ENCODE results near the gene RASL12. TPM values are rescaled to one million over a fixed set of nuclear protein-coding genes. Genes with fewer than 3 reads are reported as not detected.

The RASL12 gene, protein sequence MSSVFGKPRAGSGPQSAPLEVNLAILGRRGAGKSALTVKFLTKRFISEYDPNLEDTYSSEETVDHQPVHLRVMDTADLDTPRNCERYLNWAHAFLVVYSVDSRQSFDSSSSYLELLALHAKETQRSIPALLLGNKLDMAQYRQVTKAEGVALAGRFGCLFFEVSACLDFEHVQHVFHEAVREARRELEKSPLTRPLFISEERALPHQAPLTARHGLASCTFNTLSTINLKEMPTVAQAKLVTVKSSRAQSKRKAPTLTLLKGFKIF
- total RNA-seq: not detected in 2 replicates

DNA sequence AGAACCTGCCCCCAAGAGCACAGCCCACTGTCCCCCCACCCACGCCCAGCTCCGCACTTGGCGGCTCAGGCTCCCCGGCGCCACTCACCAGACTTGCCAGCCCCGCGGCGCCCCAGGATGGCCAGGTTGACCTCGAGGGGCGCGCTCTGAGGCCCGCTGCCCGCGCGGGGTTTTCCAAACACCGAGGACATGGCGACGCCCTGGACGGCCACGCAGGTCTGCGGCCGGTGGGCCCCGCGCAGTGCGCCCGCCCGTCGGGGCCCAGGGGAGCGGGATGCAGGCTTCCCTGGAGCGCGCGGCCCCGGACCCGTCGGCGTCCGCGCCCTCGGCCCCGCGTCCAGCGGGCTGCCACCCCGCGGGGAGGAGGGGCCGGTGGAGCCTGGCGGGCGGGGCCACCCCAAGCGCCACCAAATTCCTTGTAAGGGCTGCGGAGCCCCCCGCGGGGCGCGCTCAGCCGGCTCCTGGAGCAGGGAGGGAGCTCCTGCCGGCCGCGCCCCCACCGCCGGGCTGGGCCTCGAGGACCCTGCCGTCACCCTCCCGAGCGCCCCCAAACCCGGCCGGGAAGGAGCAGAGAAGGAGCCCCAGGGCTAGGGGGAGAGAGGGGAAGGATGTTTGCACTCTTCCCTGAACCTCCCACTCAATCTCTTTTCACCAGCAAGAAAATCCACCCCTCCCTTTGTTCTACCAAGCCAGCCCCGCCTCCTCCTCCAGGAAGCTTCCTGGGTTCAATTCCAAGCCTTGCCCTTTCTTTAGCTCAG, at the start of gene RASL12:
Gene RASL12 (minus strand): TSS at position 347 of the 758 bp plus-strand sequence. CDS start 156 bp downstream, at position 191.

DNA sequence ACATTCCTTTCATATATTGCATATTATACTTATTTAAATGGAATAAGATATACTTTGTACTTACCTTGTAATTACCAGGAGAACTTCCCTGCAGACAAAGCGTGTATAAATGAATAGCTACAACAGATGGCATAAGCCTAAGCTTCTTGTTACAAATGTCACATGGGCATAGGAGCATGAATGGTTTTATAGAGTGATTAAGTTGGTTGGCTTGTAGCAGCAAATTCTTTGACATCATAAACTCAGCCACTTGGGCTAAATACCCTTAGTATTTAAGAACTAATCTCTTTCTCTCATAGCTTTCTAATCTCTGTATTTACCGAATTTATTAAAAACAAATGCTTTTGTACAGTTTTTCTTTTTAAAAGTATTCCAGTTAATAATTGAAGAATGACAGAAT, 47.3 kb upstream of the RASL12 start, which contains the start of gene UBAP1L:
Gene UBAP1L (minus strand): TSS at position 115 of the 400 bp plus-strand sequence. CDS start 8,985 bp downstream, outside the sequence.

DNA sequence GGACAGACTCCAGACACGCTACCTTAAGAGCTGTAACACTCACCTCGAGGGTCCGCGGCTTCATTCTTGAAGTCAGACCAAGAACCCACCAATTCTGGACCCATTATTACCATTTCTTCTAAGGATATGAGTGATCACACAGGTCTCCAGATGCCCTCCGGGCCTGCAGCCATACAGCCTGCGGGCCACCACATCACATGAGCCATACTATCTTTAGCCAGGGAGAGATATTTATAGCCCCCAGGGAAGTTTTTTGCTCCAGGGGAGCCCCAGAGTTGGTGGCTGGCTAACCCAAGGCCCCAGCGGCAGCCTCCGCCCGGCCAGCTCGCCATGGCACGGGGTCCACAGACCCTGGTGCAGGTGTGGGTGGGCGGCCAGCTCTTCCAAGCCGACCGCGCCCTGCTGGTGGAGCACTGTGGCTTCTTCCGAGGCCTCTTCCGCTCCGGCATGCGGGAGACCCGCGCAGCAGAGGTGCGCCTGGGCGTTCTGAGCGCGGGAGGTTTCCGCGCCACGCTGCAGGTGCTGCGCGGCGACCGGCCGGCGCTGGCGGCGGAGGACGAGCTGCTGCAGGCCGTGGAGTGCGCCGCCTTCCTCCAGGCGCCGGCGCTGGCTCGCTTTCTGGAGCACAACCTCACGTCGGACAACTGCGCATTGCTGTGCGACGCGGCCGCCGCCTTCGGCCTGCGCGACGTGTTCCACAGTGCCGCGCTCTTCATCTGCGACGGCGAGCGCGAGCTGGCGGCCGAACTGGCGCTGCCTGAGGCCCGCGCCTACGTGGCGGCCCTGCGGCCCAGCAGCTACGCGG, 8.9 kb upstream of the RASL12 start, which contains the start of gene KBTBD13:
Gene KBTBD13 (plus strand): TSS at position 261 of the 805 bp plus-strand sequence. CDS start 70 bp downstream, at position 331.

DNA sequence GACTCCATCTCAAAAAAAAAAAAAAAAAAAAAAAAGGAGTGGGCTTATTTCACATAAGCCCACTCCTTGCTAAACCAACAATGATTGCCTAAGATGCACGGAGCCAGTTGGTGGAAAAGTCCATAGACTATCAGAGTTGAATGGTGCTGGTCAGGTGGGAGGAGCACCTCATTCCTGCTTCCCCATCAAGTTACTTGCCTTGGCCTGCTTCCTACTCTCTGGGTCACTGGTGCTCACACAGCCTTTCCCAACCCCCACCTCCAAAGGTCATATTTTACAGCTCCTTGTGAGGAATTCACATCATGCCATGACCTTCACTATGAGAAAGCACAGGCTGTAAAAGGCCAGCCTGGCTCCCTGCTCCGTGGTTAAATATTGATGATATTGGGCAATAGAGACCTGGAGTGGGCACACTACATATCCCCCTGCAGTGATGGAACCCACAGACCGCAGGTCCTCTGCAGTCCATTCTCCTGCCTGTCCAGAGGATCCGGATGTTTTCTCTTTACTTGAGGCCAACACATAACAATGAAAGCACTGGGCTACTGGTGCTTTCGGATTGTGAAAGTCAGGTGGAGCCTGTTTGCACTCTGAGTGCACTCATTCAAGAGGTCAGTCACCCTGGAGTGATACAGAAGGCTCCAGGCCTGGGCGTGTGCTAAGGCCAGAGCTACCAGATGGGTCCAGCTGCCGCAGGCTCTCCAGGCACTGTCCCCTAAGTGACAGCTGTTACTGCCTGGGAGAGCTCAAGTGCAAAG, 22.9 kb downstream of the RASL12 start, which contains the start of gene SLC51B:
Gene SLC51B (plus strand): TSS at position 664 of the 758 bp plus-strand sequence. CDS start 4,618 bp downstream, outside the sequence.

DNA sequence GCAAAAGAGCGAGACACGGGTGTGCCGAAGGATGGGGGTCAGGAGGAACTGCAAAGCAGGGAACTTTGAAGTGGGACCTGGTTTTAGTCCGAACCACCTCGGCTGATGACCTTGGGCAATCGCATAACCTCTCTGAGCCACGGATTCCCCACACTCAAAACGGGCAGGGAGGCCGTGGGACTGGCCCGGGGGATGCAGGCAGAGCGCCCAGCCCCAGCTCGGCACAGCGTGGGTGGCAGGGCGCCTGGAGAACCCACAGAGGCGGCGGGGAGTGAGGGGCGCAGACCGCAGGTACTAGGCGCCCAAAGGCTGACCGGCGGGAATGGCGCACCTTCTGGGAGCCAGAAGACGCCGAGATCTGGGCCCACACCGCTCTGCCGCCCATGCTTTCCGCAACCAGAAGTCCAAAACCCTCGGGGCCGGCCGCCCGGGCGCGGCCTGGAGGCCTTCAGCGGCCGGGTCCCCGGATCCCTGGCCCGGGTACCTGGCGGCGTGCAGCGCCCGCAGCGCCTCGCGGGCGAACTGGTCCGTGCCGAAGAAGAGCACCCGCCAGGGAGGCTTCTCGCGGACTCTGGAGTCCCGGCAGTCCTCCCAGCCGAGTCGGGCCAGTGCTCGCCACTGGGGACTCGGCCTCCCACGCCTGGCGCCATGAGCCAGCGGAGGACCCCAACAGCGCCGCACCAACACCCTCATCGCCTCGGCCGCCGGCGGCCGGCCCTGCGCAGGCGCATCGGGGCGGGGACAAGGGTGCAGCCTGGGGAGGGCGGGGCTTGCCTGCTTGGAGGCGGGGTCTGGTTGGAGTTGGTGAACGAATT, 38.7 kb downstream of the RASL12 start, which contains the start of gene MTFMT:
Gene MTFMT (minus strand): TSS at position 719 of the 815 bp plus-strand sequence. CDS start 26 bp downstream, at position 693.

Other genes with a start within 250 kb of the RASL12 start
- 0.28 and 0.34 TPM in 2 replicates for gene PIF1, start 242.3 kb downstream of the RASL12 start, total RNA-seq
- gene PLEKHO2, start 226.1 kb downstream of the RASL12 start, total RNA-seq: 6.5 and 11.4 TPM in 2 replicates
- 0.68 and 2.8 TPM in 2 replicates for gene ANKDD1A, start 156.1 kb downstream of the RASL12 start, total RNA-seq
- gene SPG21, start 78.1 kb downstream of the RASL12 start, total RNA-seq: 78.9 and 117 TPM in 2 replicates
- gene MTFMT, start 38.4 kb downstream of the RASL12 start, total RNA-seq: 16.1 and 30.9 TPM in 2 replicates
- not detected in 2 replicates for gene SLC51B, start 22.6 kb downstream of the RASL12 start, total RNA-seq
- gene KBTBD13, start 8.8 kb upstream of the RASL12 start, total RNA-seq: not detected in 2 replicates
- gene UBAP1L, start 47.2 kb upstream of the RASL12 start, total RNA-seq: 0.34 and 2.5 TPM in 2 replicates
- 14.0 and 17.9 TPM in 2 replicates for gene PDCD7, start 65.8 kb upstream of the RASL12 start, total RNA-seq
- 62.2 and 88.3 TPM in 2 replicates for gene CLPX, start 117.4 kb upstream of the RASL12 start, total RNA-seq
- under 0.01 and 0.07 TPM in 2 replicates for gene CILP, start 143.5 kb upstream of the RASL12 start, total RNA-seq
- gene PARP16, start 218.9 kb upstream of the RASL12 start, total RNA-seq: 2.1 and 5.0 TPM in 2 replicates
- gene RNU5A-1, start 228.1 kb upstream of the RASL12 start, total RNA-seq: not detected in 2 replicates
- not detected in 2 replicates for gene RNU5B-1, start 236.7 kb upstream of the RASL12 start, total RNA-seq

Measured in nasal cavity respiratory epithelium epithelial cell of viscerocranial mucosa (primary cell).